Left ventricle myocardium inferior (tissue), 1 donor: ENCODE data around the gene NOVA2. TPM values are rescaled to one million over a fixed set of nuclear protein-coding genes. Genes with fewer than 3 reads are reported as not detected.

ENCODE experiments used
- DNase-seq: peaks from one replicate; pipeline ENCODE4 v3.0.0-alpha.2; 2020
- H3K27ac ChIP-seq: fragments of 200-600 bp; replicated peaks from 2 replicates; pipeline ENCODE4 v1.8.0; 2021
- H3K27me3 ChIP-seq: fragments of 200-600 bp; 2 replicates; pipeline ENCODE4 v1.8.0; 2021; ENCODE audit warnings: low read depth
- H3K36me3 ChIP-seq: fragments of 200-600 bp; 2 replicates; pipeline ENCODE4 v1.8.0; 2021
- H3K4me1 ChIP-seq: fragments of 200-600 bp; 2 replicates; pipeline ENCODE4 v1.8.0; 2021
- H3K4me3 ChIP-seq: fragments of 200-600 bp; 2 replicates; pipeline ENCODE4 v1.8.0; 2021; ENCODE audit warnings: mild to moderate bottlenecking, moderate library complexity
- H3K9me3 ChIP-seq: fragments of 200-600 bp; replicated peaks from 2 replicates; pipeline ENCODE4 v1.8.0; 2021
- CTCF ChIP-seq: fragments of 200-600 bp; IDR thresholded peaks from 2 replicates; pipeline ENCODE4 v1.8.0; 2021; ENCODE audit warnings: antibody characterized with exemption, mild to moderate bottlenecking, borderline replicate concordance
- intact Hi-C: fragments of 100-400 bp; cut with micrococcal nuclease; formaldehyde crosslinking; loops from one replicate; pipeline ENCODE4 v1.11.0; 2022
- total RNA-seq: library from RNA; stranded (reverse); fragmentation: NEBNext Ultra II Directional; extraction: Animal tissue kit (Norgen Biotek cat#: 25700); gene quantifications from one replicate; pipeline ENCODE4 v1.2.1, GENCODE V29; 2021
- donor health status: DM: no; HTN: yes; CAD: no; lungs with severe emphysema.

The NOVA2 gene
- total RNA-seq, 1 donor from 2014 or later: 5.0 TPM

GRCh38 chr19:45968626-45969025 is 5.0 kb downstream of the NOVA2 start:
- peaks cover 26% of the 10 kb centered on the region for H3K4me1 ChIP-seq
- TF ChIP-seq CTCF: no peak
- DNase-seq: no peak
- no peak overlapping the region for H3K4me3 ChIP-seq
- H3K9me3 ChIP-seq: no peaks in the 10 kb centered on the region
- H3K36me3 ChIP-seq: no peaks in the 10 kb centered on the region
- no peak overlapping the region for H3K27ac ChIP-seq
- intact Hi-C loops: no loop called here
- H3K27me3 ChIP-seq: peaks cover 85% of the 10 kb centered on the region

GRCh38 chr19:45967246-45967645 is 6.4 kb downstream of the NOVA2 start:
- Histone ChIP-seq H3K27me3 (peaks cover 74% of the 10 kb centered on the region), H3K9me3 (no peaks in the 10 kb centered on the region), H3K36me3 (no peaks in the 10 kb centered on the region), H3K27ac (no peak overlapping the region), H3K4me3 (no peak overlapping the region), H3K4me1 (peaks cover 18% of the 10 kb centered on the region)
- no peak for TF ChIP-seq CTCF
- no peak for DNase-seq
- intact Hi-C loops: no loop called here

GRCh38 chr19:45962021-45962420 is 11.6 kb downstream of the NOVA2 start:
- peaks cover 37% of the 10 kb centered on the region for H3K4me1 ChIP-seq
- H3K9me3 ChIP-seq: no peaks in the 10 kb centered on the region
- no peak overlapping the region for H3K4me3 ChIP-seq
- peaks cover 68% of the 10 kb centered on the region for H3K27me3 ChIP-seq
- H3K27ac ChIP-seq: peak overlapping the region; percentile 86
- intact Hi-C loops: no loop called here
- no peaks in the 10 kb centered on the region for H3K36me3 ChIP-seq
- no peak for TF ChIP-seq CTCF
- DNase-seq: no peak

- H3K4me1 ChIP-seq: peaks cover 46% of the 10 kb centered on the region
- H3K4me3 ChIP-seq: no peak overlapping the region
- no peaks in the 10 kb centered on the region for H3K9me3 ChIP-seq
- DNase-seq: no peak
- H3K27me3 ChIP-seq: peaks cover 68% of the 10 kb centered on the region
- intact Hi-C loops: no loop called here
- peak overlapping the region; percentile 86 for H3K27ac ChIP-seq
- TF ChIP-seq CTCF: no peak
- no peaks in the 10 kb centered on the region for H3K36me3 ChIP-seq
Observed at GRCh38 chr19:45960595-45961235, 12.9 kb downstream of the NOVA2 start.

GRCh38 chr19:45959517-45960025 is 14.1 kb downstream of the NOVA2 start:
- peak overlapping the region; percentile 86 for H3K27ac ChIP-seq
- intact Hi-C loops: no loop called here
- H3K27me3 ChIP-seq: peaks cover 64% of the 10 kb centered on the region
- H3K4me1 ChIP-seq: peaks cover 58% of the 10 kb centered on the region
- no peak overlapping the region for H3K4me3 ChIP-seq
- DNase-seq: no peak
- H3K36me3 ChIP-seq: no peaks in the 10 kb centered on the region
- no peak for TF ChIP-seq CTCF
- no peaks in the 10 kb centered on the region for H3K9me3 ChIP-seq
